GM21723 (cell line): ENCODE measurements around the gene TPRG1.

Experiments used
- ATAC-seq: cut with Tn5 transposase; IDR thresholded peaks from one replicate; pipeline ENCODE4 v1.9.1; 2021; ENCODE audit warnings: mild to moderate bottlenecking, moderate library complexity; ENCODE audit not compliant: unreplicated experiment

The TPRG1 gene

GRCh38 chr3:189227249-189227648 is 55.5 kb downstream of the TPRG1 start:
- ATAC-seq, result no peak

- no peak for ATAC-seq
Measured at GRCh38 chr3:189229196-189229828, 57.5 kb downstream of the TPRG1 start.

- no peak for ATAC-seq
Measured at GRCh38 chr3:189232790-189233189, 61.0 kb downstream of the TPRG1 start.

- no peak for ATAC-seq
Measured at GRCh38 chr3:189233225-189233858, 61.6 kb downstream of the TPRG1 start.

GRCh38 chr3:189235214-189235613 is 63.4 kb downstream of the TPRG1 start:
- ATAC-seq, result no peak

GRCh38 chr3:189236352-189236751 is 64.6 kb downstream of the TPRG1 start:
- ATAC-seq, result no peak

- no peak for ATAC-seq
Measured at GRCh38 chr3:189237526-189237925, 65.8 kb downstream of the TPRG1 start.

- ATAC-seq, result no peak
Measured at GRCh38 chr3:189238071-189238470, 66.3 kb downstream of the TPRG1 start.

GRCh38 chr3:189239616-189240015 is 67.8 kb downstream of the TPRG1 start:
- no peak for ATAC-seq

- ATAC-seq, result no peak
Measured at GRCh38 chr3:189249987-189250386, 78.2 kb downstream of the TPRG1 start.

GRCh38 chr3:189258261-189258660 is 86.5 kb downstream of the TPRG1 start:
- no peak for ATAC-seq

- ATAC-seq, result no peak
Measured at GRCh38 chr3:189260556-189261493, 89.1 kb downstream of the TPRG1 start.

- no peak for ATAC-seq
Measured at GRCh38 chr3:189262746-189263145, 91.0 kb downstream of the TPRG1 start.

- no peak for ATAC-seq
Measured at GRCh38 chr3:189267981-189268613, 96.3 kb downstream of the TPRG1 start.

GRCh38 chr3:189269365-189269764 is 97.6 kb downstream of the TPRG1 start:
- no peak for ATAC-seq

GRCh38 chr3:189270248-189270832 is 98.6 kb downstream of the TPRG1 start:
- ATAC-seq, result peak; percentile 77

GRCh38 chr3:189272500-189273119 is 100.8 kb downstream of the TPRG1 start:
- ATAC-seq, result peak; percentile 47

GRCh38 chr3:189273736-189274135 is 102.0 kb downstream of the TPRG1 start:
- no peak for ATAC-seq

GRCh38 chr3:189275182-189275581 is 103.4 kb downstream of the TPRG1 start:
- ATAC-seq, result no peak

GRCh38 chr3:189275852-189276251 is 104.1 kb downstream of the TPRG1 start:
- ATAC-seq, result peak; percentile 40
